ENCODE results near the gene OIT3. TPM values are rescaled to one million over a fixed set of nuclear protein-coding genes. Genes with fewer than 3 reads are reported as not detected.

Gene OIT3
- total RNA-seq, 2 experiments from 2014 or later = not detected

GRCh38 chr10:72943498-72944234 is 50.1 kb downstream of the OIT3 start:
- CTCF ChIA-PET = no interaction called here
- H3K9me3 Mint-ChIP-seq = no peaks in the 10 kb centered on the region
- no peak for DNase-seq
- no peaks in the 10 kb centered on the region for H3K36me3 Mint-ChIP-seq (ENCODE audit: low read depth)
- peaks cover 30% of the 10 kb centered on the region for H3K27me3 Mint-ChIP-seq
- H3K27ac Mint-ChIP-seq = no peak overlapping the region
- POLR2A ChIA-PET = no interaction called here
- peaks cover 10% of the 10 kb centered on the region for H3K4me1 Mint-ChIP-seq
- no peak overlapping the region for H3K4me3 Mint-ChIP-seq

DNA sequence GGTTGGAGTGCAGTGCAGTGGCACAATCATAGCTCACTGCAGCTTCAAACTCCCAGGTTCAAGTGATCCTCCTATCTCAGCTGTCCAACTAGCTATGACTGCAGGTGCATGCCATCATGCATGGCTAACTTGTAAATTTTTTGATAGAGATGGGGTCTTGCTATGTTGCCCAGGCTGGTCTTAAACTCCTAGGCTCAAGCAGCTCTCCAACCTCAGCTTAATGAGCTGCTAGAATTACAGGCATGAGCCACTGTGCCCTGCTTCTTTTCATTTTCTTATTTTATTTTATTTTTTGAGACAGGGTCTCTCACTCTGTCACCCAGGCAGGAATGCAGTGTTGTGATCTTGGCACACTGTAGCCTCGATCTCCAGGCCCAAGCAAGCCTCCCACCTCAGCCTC is 53.4 kb downstream of the OIT3 start:
- H3K4me3 Mint-ChIP-seq = no peak overlapping the region
- no peaks in the 10 kb centered on the region for H3K9me3 Mint-ChIP-seq
- no peaks in the 10 kb centered on the region for H3K36me3 Mint-ChIP-seq (ENCODE audit: low read depth)
- POLR2A ChIA-PET = no interaction called here
- H3K27ac Mint-ChIP-seq = no peak overlapping the region
- H3K4me1 Mint-ChIP-seq = peaks cover 3% of the 10 kb centered on the region
- peaks cover 21% of the 10 kb centered on the region for H3K27me3 Mint-ChIP-seq
- DNase-seq = no peak
- CTCF ChIA-PET = no interaction called here

- CTCF ChIA-PET = no interaction called here
- Mint-ChIP-seq H3K4me1 (no peaks in the 10 kb centered on the region), H3K27me3 (peaks cover 20% of the 10 kb centered on the region), H3K27ac (no peak overlapping the region), H3K4me3 (no peak overlapping the region), H3K9me3 (no peaks in the 10 kb centered on the region), H3K36me3 (ENCODE audit: low read depth) (no peaks in the 10 kb centered on the region)
- POLR2A ChIA-PET = no interaction called here
- no peak for DNase-seq
Observed at GRCh38 chr10:72948762-72949161, 55.2 kb downstream of the OIT3 start.

GRCh38 chr10:72951760-72952159 is 58.2 kb downstream of the OIT3 start:
- Mint-ChIP-seq H3K27me3 (peaks cover 11% of the 10 kb centered on the region), H3K9me3 (no peaks in the 10 kb centered on the region), H3K4me3 (no peak overlapping the region), H3K27ac (no peak overlapping the region), H3K4me1 (no peaks in the 10 kb centered on the region), H3K36me3 (ENCODE audit: low read depth) (no peaks in the 10 kb centered on the region)
- POLR2A ChIA-PET = no interaction called here
- CTCF ChIA-PET = no interaction called here
- no peak for DNase-seq

- POLR2A ChIA-PET = no interaction called here
- Mint-ChIP-seq H3K27ac (no peak overlapping the region), H3K4me3 (no peak overlapping the region), H3K4me1 (no peaks in the 10 kb centered on the region), H3K36me3 (ENCODE audit: low read depth) (no peaks in the 10 kb centered on the region), H3K9me3 (no peaks in the 10 kb centered on the region), H3K27me3 (peaks cover 11% of the 10 kb centered on the region)
- CTCF ChIA-PET = no interaction called here
- no peak for DNase-seq
Observed at GRCh38 chr10:72952189-72952588, 58.6 kb downstream of the OIT3 start.

DNA sequence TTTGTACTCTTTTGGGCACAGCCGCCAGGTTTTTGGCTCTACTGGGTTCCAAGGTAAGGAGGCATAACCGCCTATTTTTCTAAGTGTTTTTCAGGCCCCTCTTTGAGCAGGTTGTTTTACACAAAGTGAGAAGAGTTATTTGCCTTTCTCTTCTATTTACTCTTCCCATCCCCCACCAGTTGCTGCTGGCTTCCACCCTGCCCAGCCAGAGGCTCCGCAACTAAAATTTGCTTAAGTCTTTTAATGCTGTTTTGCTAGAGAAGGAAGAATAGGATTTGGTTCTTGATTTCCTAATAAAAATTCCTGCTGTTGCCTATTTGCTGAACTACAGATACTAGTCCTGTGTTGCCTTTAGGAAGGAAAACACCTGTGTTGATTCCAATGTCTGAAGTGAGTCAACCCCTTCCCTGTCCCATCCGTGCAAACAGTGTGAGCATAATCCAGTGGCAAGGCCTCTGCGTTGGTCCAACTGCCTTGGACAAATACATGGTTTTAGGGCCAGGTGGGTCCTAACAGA is 59.2 kb downstream of the OIT3 start:
- H3K4me1 Mint-ChIP-seq = no peaks in the 10 kb centered on the region
- H3K9me3 Mint-ChIP-seq = no peaks in the 10 kb centered on the region
- no peak for DNase-seq
- ChIA-PET POLR2A (no interaction called here), CTCF (no interaction called here)
- no peak overlapping the region for H3K4me3 Mint-ChIP-seq
- peaks cover 11% of the 10 kb centered on the region for H3K27me3 Mint-ChIP-seq
- H3K36me3 Mint-ChIP-seq (ENCODE audit: low read depth) = no peaks in the 10 kb centered on the region
- no peak overlapping the region for H3K27ac Mint-ChIP-seq

DNA sequence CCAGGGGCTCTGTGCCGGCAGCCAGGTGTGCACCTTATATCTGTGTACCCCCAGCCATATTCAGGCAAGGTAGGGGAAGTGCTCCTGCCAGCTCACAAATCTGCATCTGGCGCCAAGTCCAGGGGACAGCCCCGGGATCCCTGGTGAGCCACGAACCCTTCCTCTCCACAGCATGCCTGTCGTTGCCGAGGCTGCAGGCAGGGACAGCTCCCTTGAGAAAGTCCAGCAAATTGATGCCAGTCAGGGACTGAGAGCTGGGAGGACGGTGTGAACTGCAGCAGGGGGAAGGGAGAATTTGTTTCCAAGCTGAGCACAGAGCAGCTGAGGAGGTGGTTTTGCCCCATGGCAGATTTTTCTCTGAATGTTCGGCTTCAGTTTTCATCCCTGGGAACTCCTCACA is 60.1 kb downstream of the OIT3 start:
- no peak overlapping the region for H3K4me3 Mint-ChIP-seq
- no peak overlapping the region for H3K27ac Mint-ChIP-seq
- ChIA-PET CTCF (no interaction called here), POLR2A (no interaction called here)
- no peaks in the 10 kb centered on the region for H3K9me3 Mint-ChIP-seq
- H3K27me3 Mint-ChIP-seq = peaks cover 12% of the 10 kb centered on the region
- no peak for DNase-seq
- no peaks in the 10 kb centered on the region for H3K36me3 Mint-ChIP-seq (ENCODE audit: low read depth)
- H3K4me1 Mint-ChIP-seq = no peaks in the 10 kb centered on the region

GRCh38 chr10:72954230-72954595 is 60.7 kb downstream of the OIT3 start:
- no peak for DNase-seq
- H3K4me1 Mint-ChIP-seq = no peaks in the 10 kb centered on the region
- ChIA-PET POLR2A (no interaction called here), CTCF (no interaction called here)
- H3K4me3 Mint-ChIP-seq = no peak overlapping the region
- peaks cover 10% of the 10 kb centered on the region for H3K27me3 Mint-ChIP-seq
- no peaks in the 10 kb centered on the region for H3K36me3 Mint-ChIP-seq (ENCODE audit: low read depth)
- H3K9me3 Mint-ChIP-seq = no peaks in the 10 kb centered on the region
- H3K27ac Mint-ChIP-seq = no peak overlapping the region

- Mint-ChIP-seq H3K4me1 (no peaks in the 10 kb centered on the region), H3K4me3 (no peak within 1 kb of the TSS), H3K36me3 (ENCODE audit: low read depth) (no peaks in the 10 kb centered on the region), H3K27me3 (peaks cover 10% of the 10 kb centered on the region), H3K9me3 (no peaks in the 10 kb centered on the region), H3K27ac (no peak within 1 kb of the TSS)
- CTCF ChIA-PET = no interaction called here
- POLR2A ChIA-PET = no interaction called here
- no peak for DNase-seq
Observed at GRCh38 chr10:72954596-72955554, 61.3 kb downstream of the OIT3 start, which contains the start of gene PLA2G12B. Gene PLA2G12B (minus strand): TSS chr10:72954806. CDS start chr10:72954685, 121 bp downstream.

DNA sequence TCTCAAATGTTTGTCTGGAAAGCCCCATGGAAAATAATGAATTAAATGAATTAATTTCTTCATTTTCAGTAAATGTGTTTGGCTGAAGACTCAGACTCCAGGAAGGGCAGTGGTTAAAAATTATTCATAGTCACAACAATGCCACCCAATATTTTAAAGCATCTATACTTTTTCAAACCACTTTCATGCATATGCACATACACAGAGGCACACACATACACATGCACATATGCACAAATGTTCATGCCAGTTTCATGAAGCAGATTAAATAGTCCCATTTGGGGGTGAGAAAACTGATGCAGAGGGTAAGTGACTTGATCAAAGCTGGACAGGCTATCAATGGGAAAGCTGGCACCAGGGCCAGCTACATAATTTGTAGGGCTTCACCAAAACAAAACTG is 62.5 kb downstream of the OIT3 start:
- no peaks in the 10 kb centered on the region for H3K9me3 Mint-ChIP-seq
- H3K36me3 Mint-ChIP-seq (ENCODE audit: low read depth) = no peaks in the 10 kb centered on the region
- POLR2A ChIA-PET = no interaction called here

GRCh38 chr10:72976886-72977285 is 83.3 kb downstream of the OIT3 start:
- DNase-seq = no peak
- H3K9me3 Mint-ChIP-seq = peaks cover 44% of the 10 kb centered on the region

More for the DNA sequence above, 62.5 kb downstream of the OIT3 start:
- peaks cover 13% of the 10 kb centered on the region for H3K27me3 Mint-ChIP-seq
- no peak overlapping the region for H3K27ac Mint-ChIP-seq
- no peak overlapping the region for H3K4me3 Mint-ChIP-seq
- CTCF ChIA-PET = no interaction called here
- DNase-seq = no peak
- no peaks in the 10 kb centered on the region for H3K4me1 Mint-ChIP-seq

GRCh38 chr10:72979709-72980108 is 86.2 kb downstream of the OIT3 start:
- Mint-ChIP-seq H3K4me1 (no peaks in the 10 kb centered on the region), H3K36me3 (ENCODE audit: low read depth) (peaks cover 14% of the 10 kb centered on the region), H3K27ac (no peak overlapping the region), H3K27me3 (peaks cover 15% of the 10 kb centered on the region), H3K4me3 (no peak overlapping the region), H3K9me3 (peaks cover 46% of the 10 kb centered on the region)
- ChIA-PET POLR2A (no interaction called here), CTCF (no interaction called here)
- DNase-seq = no peak

More at GRCh38 chr10:72976886-72977285, 83.3 kb downstream of the OIT3 start:
- Mint-ChIP-seq H3K4me3 (no peak overlapping the region), H3K27ac (no peak overlapping the region), H3K36me3 (ENCODE audit: low read depth) (peaks cover 14% of the 10 kb centered on the region), H3K4me1 (no peaks in the 10 kb centered on the region), H3K27me3 (peaks cover 18% of the 10 kb centered on the region)
- POLR2A ChIA-PET = no interaction called here
- CTCF ChIA-PET = no interaction called here

DNA sequence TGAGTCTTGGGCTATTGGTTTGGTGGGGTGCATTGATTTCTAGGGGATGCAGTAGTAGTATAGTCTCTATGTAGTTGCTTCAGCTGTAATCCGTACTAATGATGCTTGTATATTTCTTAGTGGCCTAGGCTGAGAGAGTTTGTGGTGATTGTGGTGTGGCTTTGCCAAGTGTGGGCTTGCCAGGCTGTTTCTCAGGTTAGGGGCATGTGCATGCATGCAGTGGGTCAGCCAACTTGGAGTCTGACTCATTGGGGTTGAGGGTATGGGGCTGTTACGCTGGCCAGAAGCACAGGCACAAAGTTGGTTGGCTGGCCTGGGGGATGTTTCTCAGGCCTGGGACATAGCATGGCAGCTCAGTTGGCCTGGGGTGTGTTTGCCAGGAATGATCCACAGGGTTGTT is 86.8 kb downstream of the OIT3 start:
- ChIA-PET POLR2A (no interaction called here), CTCF (no interaction called here)
- DNase-seq = no peak
- peaks cover 46% of the 10 kb centered on the region for H3K9me3 Mint-ChIP-seq
- H3K4me3 Mint-ChIP-seq = no peak overlapping the region
- peaks cover 14% of the 10 kb centered on the region for H3K36me3 Mint-ChIP-seq (ENCODE audit: low read depth)
- H3K27me3 Mint-ChIP-seq = peaks cover 14% of the 10 kb centered on the region
- no peaks in the 10 kb centered on the region for H3K4me1 Mint-ChIP-seq
- no peak overlapping the region for H3K27ac Mint-ChIP-seq
